ENCODE measurements around the gene NDUFAF5.

DNA sequence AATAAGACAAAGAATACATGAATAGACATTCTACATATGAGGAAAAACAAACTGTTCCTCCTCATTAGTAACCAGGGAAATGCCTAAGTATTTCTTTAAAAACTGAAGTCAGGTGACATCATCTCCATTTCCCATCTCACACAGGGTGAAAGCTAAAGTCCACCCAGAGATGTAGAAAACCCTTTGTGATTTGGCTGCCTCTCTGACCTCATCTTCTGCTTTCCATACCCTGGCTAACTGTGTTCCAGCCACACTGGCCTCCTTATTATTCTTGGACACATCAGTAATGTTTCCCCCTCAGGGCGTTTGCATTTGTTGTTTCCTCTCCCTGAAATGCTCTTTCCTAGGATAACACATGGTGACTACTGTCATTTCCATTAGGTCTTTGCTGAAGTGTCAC, 40.5 kb upstream of the NDUFAF5 start:
- TF ChIP-seq JUN (IDR thresholded peaks at IDR 0.05; ENCODE audit: borderline replicate concordance, insufficient read depth, insufficient read length, low read depth) (no peak), EZH2 (IDR thresholded peaks at IDR 0.05; ENCODE audit: borderline replicate concordance, low read depth, low read length, severe bottlenecking) (no peak), POLR2AphosphoS5 (IDR thresholded peaks at IDR 0.05; ENCODE audit: insufficient read depth, low read depth, low read length) (no peak), POLR2A (IDR thresholded peaks at IDR 0.05; ENCODE audit: low read depth, low read length) (no peak), FOS (IDR thresholded peaks at IDR 0.05; ENCODE audit: borderline replicate concordance, insufficient read depth, low read length) (no peak), GATA2 (IDR thresholded peaks at IDR 0.05; ENCODE audit: insufficient read depth, insufficient read length, low read depth, low read length) (no peak), MYC (IDR thresholded peaks at IDR 0.05; ENCODE audit: low read depth, low read length) (no peak)
- TF ChIP-seq, protein P1, sequence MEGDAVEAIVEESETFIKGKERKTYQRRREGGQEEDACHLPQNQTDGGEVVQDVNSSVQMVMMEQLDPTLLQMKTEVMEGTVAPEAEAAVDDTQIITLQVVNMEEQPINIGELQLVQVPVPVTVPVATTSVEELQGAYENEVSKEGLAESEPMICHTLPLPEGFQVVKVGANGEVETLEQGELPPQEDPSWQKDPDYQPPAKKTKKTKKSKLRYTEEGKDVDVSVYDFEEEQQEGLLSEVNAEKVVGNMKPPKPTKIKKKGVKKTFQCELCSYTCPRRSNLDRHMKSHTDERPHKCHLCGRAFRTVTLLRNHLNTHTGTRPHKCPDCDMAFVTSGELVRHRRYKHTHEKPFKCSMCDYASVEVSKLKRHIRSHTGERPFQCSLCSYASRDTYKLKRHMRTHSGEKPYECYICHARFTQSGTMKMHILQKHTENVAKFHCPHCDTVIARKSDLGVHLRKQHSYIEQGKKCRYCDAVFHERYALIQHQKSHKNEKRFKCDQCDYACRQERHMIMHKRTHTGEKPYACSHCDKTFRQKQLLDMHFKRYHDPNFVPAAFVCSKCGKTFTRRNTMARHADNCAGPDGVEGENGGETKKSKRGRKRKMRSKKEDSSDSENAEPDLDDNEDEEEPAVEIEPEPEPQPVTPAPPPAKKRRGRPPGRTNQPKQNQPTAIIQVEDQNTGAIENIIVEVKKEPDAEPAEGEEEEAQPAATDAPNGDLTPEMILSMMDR (IDR thresholded peaks at IDR 0.05; ENCODE audit: extremely low read depth in 1 of 2, insufficient read depth in 1 of 2, low read depth in 1 of 2, low read length in 2 of 2): no peak
- TF ChIP-seq, protein P2, sequence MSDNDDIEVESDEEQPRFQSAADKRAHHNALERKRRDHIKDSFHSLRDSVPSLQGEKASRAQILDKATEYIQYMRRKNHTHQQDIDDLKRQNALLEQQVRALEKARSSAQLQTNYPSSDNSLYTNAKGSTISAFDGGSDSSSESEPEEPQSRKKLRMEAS (IDR thresholded peaks at IDR 0.05; ENCODE audit: insufficient read depth, insufficient read length): no peak
